Measurements from ENCODE around the gene RBM26. TPM values are rescaled to one million over a fixed set of nuclear protein-coding genes. Genes with fewer than 3 reads are reported as not detected.

RBM26 gene
- total RNA-seq, 4 donors from 2014 or later, result 19.8 to 29.9 (median 21.3) TPM

- Histone ChIP-seq H3K27me3 (no peaks in the 10 kb centered on the region), H3K9me3 (no peaks in the 10 kb centered on the region), H3K36me3 (peaks cover 9 to 64% (median 26%) of the 10 kb centered on the region in 4 donors), H3K4me3 (no peak overlapping the region), H3K4me1 (no peaks in the 10 kb centered on the region), H3K27ac (replicated peaks in 1 of 4) (no peak overlapping the region)
- no peak for TF ChIP-seq CTCF (IDR thresholded peaks at IDR 0.05)
- TF ChIP-seq POLR2AphosphoS5 (IDR thresholded peaks at IDR 0.05), result no peak
- DNase-seq (ENCODE audit: extremely low spot score), result no peak
- WGBS, result 96% methylated on average over 6 of the region's 6 CpGs
- intact Hi-C loops (cut with DNase I), result no loop called here
These were observed 59.6 kb downstream of the RBM26 start for GRCh38 chr13:79346300-79346914.

- 100% methylated on average over 1 of the region's 1 CpG for WGBS
- DNase-seq (ENCODE audit: extremely low spot score), result no peak
These were observed 64.9 kb downstream of the RBM26 start for GRCh38 chr13:79341202-79341601.

GRCh38 chr13:79340490-79340889 is 65.6 kb downstream of the RBM26 start:
- TF ChIP-seq POLR2AphosphoS5 (IDR thresholded peaks at IDR 0.05), result no peak
- no peak for TF ChIP-seq POLR2A (IDR thresholded peaks at IDR 0.05; ENCODE audit: low read depth)
- TF ChIP-seq CTCF (IDR thresholded peaks at IDR 0.05), result no peak
- TF ChIP-seq EP300 (IDR thresholded peaks at IDR 0.05), result no peak
- Histone ChIP-seq H3K4me3 (no peak overlapping the region), H3K27me3 (no peaks in the 10 kb centered on the region), H3K27ac (replicated peaks in 1 of 4) (no peak overlapping the region), H3K9me3 (no peaks in the 10 kb centered on the region), H3K4me1 (no peaks in the 10 kb centered on the region), H3K36me3 (peaks cover 36 to 98% (median 69%) of the 10 kb centered on the region in 4 donors)
- intact Hi-C loops (cut with DNase I), result no loop called here
- no peak for DNase-seq (ENCODE audit: extremely low spot score)
- WGBS, result 94% methylated on average over 2 of the region's 2 CpGs

More at GRCh38 chr13:79341202-79341601, 64.9 kb downstream of the RBM26 start:
- intact Hi-C loops (cut with DNase I), result no loop called here
- no peaks in the 10 kb centered on the region for H3K4me1 ChIP-seq
- peaks cover 29 to 98% (median 62%) of the 10 kb centered on the region in 4 donors for H3K36me3 ChIP-seq
- H3K27me3 ChIP-seq, result no peaks in the 10 kb centered on the region
- no peak overlapping the region for H3K27ac ChIP-seq (replicated peaks in 1 of 4)
- no peak for TF ChIP-seq POLR2A (IDR thresholded peaks at IDR 0.05; ENCODE audit: low read depth)
- no peak for TF ChIP-seq EP300 (IDR thresholded peaks at IDR 0.05)
- TF ChIP-seq POLR2AphosphoS5 (IDR thresholded peaks at IDR 0.05), result no peak
- no peak for TF ChIP-seq CTCF (IDR thresholded peaks at IDR 0.05)
- no peaks in the 10 kb centered on the region for H3K9me3 ChIP-seq
- H3K4me3 ChIP-seq, result no peak overlapping the region

- intact Hi-C loops (cut with DNase I), result no loop called here
- Histone ChIP-seq H3K36me3 (peaks cover 51 to 100% (median 78%) of the 10 kb centered on the region in 4 donors), H3K27me3 (no peaks in the 10 kb centered on the region), H3K27ac (replicated peaks in 1 of 4) (no peak overlapping the region), H3K4me1 (no peaks in the 10 kb centered on the region), H3K9me3 (no peaks in the 10 kb centered on the region), H3K4me3 (no peak overlapping the region)
- no peak for DNase-seq (ENCODE audit: extremely low spot score)
- 95% methylated on average over 3 of the region's 3 CpGs for WGBS
- TF ChIP-seq CTCF (IDR thresholded peaks at IDR 0.05) (no peak), POLR2AphosphoS5 (IDR thresholded peaks at IDR 0.05) (no peak)
These were observed 67.7 kb downstream of the RBM26 start for GRCh38 chr13:79338343-79338742.

- TF ChIP-seq CTCF (IDR thresholded peaks at IDR 0.05), result no peak
- TF ChIP-seq EP300 (IDR thresholded peaks at IDR 0.05), result no peak
- no peak for TF ChIP-seq POLR2AphosphoS5 (IDR thresholded peaks at IDR 0.05)
- TF ChIP-seq POLR2A (IDR thresholded peaks at IDR 0.05; ENCODE audit: low read depth), result no peak
- Histone ChIP-seq H3K27me3 (no peaks in the 10 kb centered on the region), H3K4me1 (no peaks in the 10 kb centered on the region), H3K4me3 (no peak overlapping the region), H3K36me3 (peaks cover 44 to 95% (median 75%) of the 10 kb centered on the region in 4 donors), H3K9me3 (no peaks in the 10 kb centered on the region), H3K27ac (replicated peaks in 1 of 4) (no peak overlapping the region)
- DNase-seq (ENCODE audit: extremely low spot score), result no peak
- intact Hi-C loops (cut with DNase I), result no loop called here
- WGBS, result 86% methylated on average over 12 of the region's 12 CpGs
These were observed 69.1 kb downstream of the RBM26 start for GRCh38 chr13:79336966-79337365.
